ENCODE measurements around the gene TAOK2. TPM values are rescaled to one million over a fixed set of nuclear protein-coding genes. Genes with fewer than 3 reads are reported as not detected.
"Not testable (repeated sequence)": the region's sequence is repeated elsewhere in the genome, so short reads cannot be mapped to it uniquely, and the experiment has no call there.

TAOK2 gene
- total RNA-seq = 31.6 and 31.9 TPM in 2 replicates

- no peak for TF ChIP-seq CTCF (conservative IDR thresholded peaks at IDR 0.05; ENCODE audit: low read depth, low read length)
- peak; percentile 66 for DNase-seq (ENCODE audit: low read depth)
- H3K4me3 ChIP-seq (ENCODE audit: low read depth, low read length) = peak within 1 kb of the TSS; percentile 99
Measured at GRCh38 chr16:29973384-29974246, at the start of gene TAOK2. Gene TAOK2, plus strand, starts transcription at chr16:29973868. Its CDS starts 3,905 bp downstream, at chr16:29977773.

GRCh38 chr16:29925105-29925756, 48.4 kb upstream of the TAOK2 start:
- peak overlapping the region; percentile 95 for H3K4me3 ChIP-seq (ENCODE audit: low read depth, low read length)
- DNase-seq (ENCODE audit: low read depth) = no peak
- TF ChIP-seq CTCF (conservative IDR thresholded peaks at IDR 0.05; ENCODE audit: low read depth, low read length) = no peak

GRCh38 chr16:29925781-29926710, 47.6 kb upstream of the TAOK2 start, which contains the start of gene KCTD13:
Gene KCTD13, minus strand, starts transcription at chr16:29926226. Its CDS starts 193 bp downstream, at chr16:29926033.
- TF ChIP-seq CTCF (conservative IDR thresholded peaks at IDR 0.05; ENCODE audit: low read depth, low read length) = no peak
- no peak for DNase-seq (ENCODE audit: low read depth)

GRCh38 chr16:29926711-29927052, 47.0 kb upstream of the TAOK2 start:
- no peak for DNase-seq (ENCODE audit: low read depth)
- H3K4me3 ChIP-seq (ENCODE audit: low read depth, low read length) = peak overlapping the region; percentile 95
- TF ChIP-seq CTCF (conservative IDR thresholded peaks at IDR 0.05; ENCODE audit: low read depth, low read length) = no peak

More at GRCh38 chr16:29925781-29926710, 47.6 kb upstream of the TAOK2 start, which contains the start of gene KCTD13:
- H3K4me3 ChIP-seq (ENCODE audit: low read depth, low read length) = peak within 1 kb of the TSS; percentile 95

GRCh38 chr16:29927070-29927905, 46.4 kb upstream of the TAOK2 start:
- no peak for DNase-seq (ENCODE audit: low read depth)
- H3K4me3 ChIP-seq (ENCODE audit: low read depth, low read length) = peak overlapping the region; percentile 95
- TF ChIP-seq CTCF (conservative IDR thresholded peaks at IDR 0.05; ENCODE audit: low read depth, low read length) = no peak

GRCh38 chr16:29931750-29932149, 41.9 kb upstream of the TAOK2 start:
- DNase-seq (ENCODE audit: low read depth); H3K4me3 ChIP-seq (ENCODE audit: low read depth, low read length): not testable (repeated sequence)
